ENCODE measurements around the gene DDR2. TPM values are rescaled to one million over a fixed set of nuclear protein-coding genes. Genes with fewer than 3 reads are reported as not detected.
A peak's percentile ranks its signal among the peaks of the same experiment; 100 is the strongest.
"Not testable (repeated sequence)": the region's sequence is repeated elsewhere in the genome, so short reads cannot be mapped to it uniquely, and the experiment has no call there.

DDR2 gene
- total RNA-seq, 1 donor from 2014 or later, result 2.9 TPM

DNA sequence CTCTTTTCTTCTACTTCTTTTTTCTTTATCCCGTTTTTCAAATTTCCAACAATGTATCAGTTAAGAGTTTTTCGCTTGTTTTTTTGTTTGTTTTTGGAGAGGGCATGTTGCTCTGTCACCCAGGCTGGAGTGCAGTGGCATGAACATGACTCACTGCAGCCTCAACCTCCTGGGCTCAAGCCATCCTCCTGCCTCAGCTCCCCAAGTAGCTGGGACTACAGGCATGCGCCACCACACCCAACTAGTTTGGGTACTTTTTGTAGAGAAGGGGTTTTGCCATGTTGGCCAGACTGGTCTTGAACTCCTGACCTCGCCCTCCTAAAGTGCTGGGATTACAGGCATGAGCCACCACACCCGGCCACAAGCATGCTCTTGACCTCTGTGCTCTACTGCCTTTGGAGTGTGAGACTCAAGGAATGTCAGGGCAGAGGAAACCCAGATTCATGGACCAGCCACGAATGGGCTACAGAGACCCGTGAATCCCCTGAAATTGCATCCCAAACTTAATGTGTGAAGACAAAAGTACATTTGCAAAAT, 93.1 kb downstream of the DDR2 start:
- ATAC-seq, result no peak

DNA sequence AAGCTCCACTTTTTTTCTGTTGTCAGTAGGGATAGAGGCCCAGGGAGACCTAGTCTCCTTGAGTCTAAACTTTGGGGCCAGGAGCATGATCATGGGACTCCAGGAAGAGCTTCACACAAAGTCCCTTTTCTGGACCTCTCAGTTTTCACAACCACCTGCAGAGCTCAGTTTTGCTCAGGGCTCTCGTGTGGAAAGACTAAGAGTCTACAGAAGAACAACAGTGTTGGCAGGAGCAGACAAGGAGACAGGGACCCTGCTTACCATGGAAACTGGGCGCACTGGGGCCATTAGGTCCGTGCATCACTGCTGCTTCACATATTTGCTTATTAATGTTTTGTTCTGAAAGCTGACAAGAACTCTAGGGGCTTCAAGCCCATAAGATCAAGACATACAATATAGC, 94.3 kb downstream of the DDR2 start:
- no peak for ATAC-seq

DNA sequence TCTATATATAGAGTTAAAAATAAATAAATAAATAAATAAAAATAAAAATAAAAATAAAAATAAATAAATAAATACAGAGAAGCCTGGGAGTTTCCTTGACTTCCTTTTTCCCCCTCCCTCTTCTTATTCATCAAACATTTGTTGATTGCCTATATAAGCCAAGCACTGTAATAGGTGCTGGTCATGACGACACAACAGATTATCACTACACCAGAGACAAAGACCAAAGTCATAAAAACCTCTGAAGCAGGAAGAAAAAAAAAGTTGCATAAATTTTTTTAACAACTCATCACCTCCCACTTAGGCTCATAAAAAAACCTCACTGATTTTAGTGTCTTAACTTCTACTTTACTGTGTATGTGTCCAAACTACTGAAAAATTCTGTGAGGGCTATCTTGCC, 95.2 kb downstream of the DDR2 start:
- ATAC-seq, result not testable (repeated sequence)

DNA sequence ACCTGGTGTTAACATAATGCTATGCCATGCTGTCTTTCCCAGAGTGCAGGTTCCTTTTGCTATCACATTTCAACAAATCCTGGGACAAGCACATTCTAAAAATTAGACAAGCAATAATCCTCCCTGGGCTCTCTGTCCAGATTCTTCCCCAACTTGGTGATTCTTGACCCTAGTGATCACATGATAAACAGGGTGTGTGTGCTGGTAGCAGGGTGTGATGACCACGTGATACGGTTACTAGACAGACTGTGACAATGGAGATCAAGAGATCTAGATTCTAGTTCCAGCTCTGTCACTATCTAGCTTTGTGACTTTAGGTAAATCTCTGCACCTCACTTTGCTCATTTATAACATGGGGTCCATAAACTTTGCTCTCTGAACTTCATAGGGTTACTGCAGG, 96.3 kb downstream of the DDR2 start:
- no peak for ATAC-seq

DNA sequence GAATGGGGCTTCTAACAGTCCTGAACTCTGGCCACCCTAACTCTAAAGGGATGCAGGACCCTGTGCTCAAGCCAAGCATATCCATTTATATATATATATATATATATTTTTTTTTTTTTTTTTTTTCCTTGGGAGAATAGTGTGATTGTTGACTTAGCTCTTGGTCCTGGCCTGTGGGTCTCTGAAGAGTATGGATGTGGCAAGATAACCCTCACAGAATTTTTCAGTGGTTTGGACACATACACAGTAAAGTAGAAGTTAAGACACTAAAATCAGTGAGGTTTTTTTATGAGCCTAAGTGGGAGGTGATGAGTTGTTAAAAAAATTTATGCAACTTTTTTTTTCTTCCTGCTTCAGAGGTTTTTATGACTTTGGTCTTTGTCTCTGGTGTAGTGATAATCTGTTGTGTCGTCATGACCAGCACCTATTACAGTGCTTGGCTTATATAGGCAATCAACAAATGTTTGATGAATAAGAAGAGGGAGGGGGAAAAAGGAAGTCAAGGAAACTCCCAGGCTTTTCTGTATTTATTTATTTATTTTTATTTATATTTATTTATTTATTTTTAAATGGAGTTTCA, 97.0 kb downstream of the DDR2 start:
- not testable (repeated sequence) for ATAC-seq

DNA sequence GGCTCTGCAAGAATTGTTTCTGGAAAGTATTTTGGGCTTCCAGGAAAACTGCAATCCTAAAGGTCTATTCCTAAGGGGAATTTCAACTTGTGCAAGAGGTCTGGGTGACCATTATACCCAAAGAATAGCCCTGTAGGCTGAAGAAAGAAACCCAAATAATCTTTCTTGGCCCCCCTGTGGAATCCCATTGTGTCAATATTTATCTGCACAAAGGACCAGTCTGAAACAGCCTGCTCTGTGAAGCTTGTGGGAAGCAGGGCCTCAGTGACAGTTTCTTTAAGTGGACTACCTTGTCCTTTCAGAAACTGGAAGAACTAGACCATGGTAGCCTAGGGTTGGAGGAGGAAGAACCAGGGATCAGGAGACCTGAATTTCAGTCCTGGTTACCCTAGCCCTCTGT, 99.8 kb downstream of the DDR2 start:
- no peak for ATAC-seq

DNA sequence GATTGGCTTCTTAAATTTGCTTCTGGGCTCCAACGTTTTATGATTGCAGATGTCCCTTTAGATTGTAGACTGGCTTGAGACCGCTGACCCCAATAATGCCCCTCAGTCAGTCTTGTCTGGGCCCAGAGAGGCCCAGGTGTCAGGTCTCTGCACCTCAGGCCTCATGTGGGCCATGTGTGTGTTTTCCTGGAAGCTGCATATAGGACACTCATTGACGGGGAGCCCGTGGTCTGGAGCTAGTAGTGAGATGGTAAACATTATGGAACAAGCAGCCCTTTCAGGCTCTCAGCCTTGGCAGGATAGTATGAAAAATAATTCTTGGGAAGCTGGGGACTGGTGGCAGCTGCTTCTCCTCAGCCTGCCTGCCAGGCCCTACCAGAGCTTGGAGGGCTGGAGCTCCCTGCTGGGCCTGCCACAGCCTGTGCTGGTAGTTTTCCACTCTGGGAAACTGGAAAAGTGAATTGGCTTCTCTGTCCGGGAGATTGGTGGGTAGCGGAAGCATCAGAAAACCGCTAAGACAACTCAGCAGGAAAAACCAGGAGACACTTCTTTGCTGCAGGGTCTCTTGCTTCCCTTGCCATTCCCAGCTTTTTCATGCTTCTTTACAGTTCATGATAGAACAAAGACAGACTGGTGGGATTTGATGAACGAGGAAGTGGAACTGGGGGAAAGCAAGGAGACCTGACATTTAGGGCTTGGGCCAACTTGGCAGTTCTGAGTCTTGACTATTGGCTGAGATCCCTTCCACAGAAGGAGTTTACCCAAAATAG, 100.5 kb downstream of the DDR2 start:
- ATAC-seq, result no peak

DNA sequence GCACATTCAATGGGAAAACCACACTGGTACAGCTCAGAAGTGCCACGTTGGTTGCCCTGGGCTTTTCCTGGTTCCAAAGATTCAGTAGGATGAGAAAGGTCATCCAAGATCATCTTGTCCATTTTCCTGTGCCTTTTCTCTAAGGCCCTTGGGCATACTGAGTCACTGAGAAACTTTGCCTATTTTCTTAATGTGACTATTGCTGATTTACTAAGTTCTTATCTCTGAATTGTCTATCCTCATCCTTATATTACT, 101.0 kb downstream of the DDR2 start:
- ATAC-seq, result no peak

DNA sequence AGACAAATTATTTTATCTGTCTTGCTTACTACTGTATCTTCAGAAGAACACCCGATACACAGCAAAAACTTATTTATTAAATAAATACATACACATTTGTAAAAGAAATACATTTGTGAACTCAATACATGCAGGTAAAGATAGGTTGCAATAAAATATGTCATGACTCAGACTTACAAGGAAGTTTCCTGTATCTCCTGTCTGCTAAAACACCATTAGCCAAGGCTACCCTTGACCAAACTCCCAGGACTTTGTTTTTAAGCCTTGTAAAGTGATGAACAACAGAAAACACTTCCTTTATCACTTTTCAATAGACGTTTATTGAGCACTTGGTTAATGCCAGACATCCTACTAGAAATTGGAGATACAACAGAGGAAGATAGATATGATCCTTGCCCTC, 101.8 kb downstream of the DDR2 start:
- ATAC-seq, result peak; percentile 26

DNA sequence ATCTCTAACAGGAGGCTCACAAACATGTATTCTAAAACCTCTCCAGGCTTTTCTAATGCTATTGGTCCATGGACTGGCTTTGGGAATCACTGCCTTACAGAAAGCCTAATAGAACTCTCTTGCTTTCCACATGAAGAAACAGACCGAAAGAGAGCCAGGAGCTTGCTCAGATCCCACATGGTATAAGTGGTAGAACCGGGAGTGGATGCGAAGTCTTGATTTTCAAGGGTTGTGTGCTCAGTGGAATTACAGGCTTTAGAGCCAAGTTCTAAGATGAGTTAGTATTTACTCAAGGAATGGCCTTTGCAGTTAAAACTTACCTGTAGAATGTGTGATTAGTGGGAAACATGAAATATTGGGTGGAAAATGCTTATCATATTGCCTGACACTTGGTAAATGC, 103.9 kb downstream of the DDR2 start:
- no peak for ATAC-seq

DNA sequence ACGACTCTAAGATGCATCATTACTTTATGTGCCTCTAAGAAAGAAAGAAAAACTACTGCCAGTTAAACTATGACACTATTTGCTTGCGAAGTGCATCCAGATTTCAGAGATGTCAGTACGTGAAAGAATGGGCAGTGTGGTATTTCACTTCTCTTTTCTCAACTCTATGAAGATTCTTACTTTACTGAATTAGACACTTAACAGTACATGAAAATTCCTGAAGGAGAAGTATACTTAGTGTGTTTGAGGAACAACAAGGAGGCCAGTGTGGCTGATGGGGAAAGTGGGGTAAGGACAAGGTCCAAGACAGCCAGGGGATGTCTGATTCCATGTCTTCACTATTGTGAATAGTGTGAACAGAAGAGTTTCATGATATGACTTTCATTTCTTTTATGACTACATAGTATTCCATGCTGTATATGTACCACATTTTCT, 104.4 kb downstream of the DDR2 start:
- ATAC-seq, result no peak

DNA sequence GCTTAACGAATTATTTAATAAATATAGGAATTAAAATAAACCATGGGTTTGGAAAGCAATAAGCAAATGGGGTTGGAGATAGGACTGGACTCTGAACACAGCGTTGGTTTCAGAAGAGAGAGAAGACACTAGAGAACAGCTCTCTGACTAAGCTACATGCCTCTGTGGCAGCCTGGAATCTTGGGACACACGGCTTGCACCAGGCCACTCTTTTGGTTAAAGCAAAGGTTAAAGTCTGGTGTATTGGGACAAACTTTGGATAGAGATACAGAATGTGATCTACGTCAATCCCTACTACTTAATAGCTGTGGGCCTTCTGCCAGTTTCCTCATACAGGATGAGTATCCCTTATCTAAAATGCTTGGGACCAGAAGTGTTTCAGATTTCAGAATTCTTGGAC, 108.5 kb downstream of the DDR2 start:
- ATAC-seq, result no peak

DNA sequence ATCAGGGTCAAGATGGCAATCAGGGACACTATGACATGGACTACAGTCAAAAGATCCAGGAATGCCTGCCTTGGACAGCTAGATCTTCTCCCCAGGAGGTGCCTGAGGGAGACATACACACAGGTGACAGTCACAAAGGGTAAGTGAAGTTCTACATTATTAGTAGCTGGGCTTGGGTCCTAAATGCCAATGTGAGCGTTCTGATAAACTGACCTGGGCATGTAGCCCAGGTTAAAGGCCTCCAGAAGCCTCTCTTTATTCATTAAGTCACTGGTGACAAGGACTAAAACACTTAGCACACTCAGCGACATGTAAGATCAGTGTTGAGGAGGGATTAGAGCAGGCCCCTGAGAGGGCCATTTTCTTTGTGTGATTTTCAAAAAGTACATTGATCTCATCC, 109.3 kb downstream of the DDR2 start:
- ATAC-seq, result no peak

DNA sequence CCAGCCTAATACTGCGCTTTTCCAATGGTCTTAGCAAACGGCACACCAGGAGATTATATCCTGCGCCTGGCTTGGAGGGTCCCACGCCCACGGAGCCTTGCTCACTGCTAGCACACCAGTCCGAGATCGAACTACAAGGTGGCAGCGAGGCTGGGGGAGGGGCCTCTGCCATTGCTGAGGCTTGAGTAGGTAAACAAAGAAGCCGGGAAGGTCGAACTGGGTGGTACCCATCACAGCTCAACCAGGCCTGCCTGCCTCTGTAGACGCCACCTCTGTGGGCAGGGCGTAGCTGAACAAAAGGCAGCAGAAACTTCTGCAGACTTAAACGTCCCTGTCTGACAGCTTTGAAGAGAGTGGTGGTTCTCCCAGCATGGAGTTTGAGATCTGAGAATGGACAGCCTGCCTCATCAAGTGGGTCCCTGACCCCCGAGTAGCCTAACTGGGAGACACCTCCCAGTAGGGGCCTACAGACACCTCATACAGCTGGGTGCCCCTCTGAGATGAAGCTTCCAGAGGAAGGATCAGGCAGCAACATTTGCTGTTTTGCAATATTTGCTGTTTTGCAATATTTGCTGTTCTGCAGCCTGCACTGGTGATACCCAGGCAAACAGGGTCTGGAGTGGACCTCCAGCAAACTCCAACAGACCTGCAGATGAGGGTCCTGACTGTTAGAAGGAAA, 114.1 kb downstream of the DDR2 start:
- not testable (repeated sequence) for ATAC-seq

DNA sequence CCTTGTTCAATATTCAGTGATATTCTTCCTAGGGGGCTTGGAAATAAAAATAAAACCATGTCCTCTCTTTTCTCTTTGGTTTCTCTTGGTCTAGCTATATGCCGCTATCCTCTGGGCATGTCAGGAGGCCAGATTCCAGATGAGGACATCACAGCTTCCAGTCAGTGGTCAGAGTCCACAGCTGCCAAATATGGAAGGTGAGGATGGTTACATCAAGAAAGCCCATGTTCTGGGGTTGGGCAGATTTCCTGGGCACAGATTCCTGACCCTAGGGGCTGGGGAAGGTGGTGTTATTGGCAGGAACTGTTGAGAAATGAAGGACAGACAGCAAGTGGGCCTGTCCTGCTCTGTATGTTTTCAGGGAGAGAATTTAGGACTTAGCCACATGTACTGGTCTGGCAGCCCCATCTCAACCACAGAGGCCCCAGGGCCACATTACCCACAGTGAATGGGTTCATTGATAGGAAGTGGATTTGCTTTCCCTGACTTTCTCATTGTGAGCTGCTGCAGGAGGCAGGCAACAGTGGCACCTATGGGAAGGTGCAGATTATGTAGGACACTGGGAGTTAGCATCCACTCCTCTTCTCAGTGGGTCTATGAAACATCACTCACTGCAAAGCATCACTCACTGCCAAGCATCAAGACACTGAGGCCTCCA, 120.9 kb downstream of the DDR2 start:
- no peak for ATAC-seq

DNA sequence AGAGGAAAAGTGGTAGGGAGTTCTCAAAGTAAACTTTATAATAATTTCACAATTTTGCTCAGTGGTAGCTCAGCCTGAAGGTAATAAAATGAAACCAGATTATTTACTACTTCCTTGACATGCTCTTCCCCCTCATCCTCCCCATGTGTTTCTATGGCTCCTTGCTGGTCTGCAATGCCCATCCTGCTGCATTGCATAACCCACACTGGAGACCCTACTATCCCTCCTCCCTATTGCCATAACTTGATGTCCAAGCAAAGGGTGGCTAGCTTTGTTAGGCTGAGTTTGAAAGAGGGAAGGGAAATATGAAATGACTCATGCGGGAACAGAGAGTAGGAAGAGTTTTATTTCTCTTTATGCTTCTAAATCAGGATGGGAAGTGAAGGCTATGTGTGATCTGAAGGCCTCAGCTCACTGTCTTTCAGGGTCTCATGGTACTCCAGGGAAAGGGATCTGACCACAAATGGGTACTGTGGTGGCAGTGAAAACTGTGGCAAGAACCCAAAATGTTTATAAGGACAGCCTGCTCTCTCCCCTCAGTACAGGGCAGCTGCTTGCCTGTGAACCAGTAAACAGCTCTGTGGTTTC, 121.8 kb downstream of the DDR2 start:
- no peak for ATAC-seq

DNA sequence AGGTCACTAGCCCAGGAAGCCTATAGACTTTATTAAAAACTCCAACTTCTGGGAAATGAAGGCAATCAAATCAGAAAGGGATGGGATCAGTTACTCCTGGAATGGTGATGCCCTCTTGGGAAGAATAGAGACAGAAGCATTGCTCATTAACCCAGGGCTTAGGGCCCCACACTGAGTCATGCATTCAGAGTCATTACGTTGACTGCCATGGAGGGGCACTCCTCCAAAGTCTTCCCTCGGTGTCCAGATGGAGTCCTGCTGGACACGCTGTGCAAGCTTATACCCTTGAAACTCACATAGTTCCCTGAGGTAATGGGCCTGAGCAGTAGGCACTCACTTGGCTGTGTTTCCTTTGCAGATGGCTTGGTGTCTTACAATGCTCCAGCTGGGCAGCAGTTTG, 123.0 kb downstream of the DDR2 start:
- no peak for ATAC-seq

DNA sequence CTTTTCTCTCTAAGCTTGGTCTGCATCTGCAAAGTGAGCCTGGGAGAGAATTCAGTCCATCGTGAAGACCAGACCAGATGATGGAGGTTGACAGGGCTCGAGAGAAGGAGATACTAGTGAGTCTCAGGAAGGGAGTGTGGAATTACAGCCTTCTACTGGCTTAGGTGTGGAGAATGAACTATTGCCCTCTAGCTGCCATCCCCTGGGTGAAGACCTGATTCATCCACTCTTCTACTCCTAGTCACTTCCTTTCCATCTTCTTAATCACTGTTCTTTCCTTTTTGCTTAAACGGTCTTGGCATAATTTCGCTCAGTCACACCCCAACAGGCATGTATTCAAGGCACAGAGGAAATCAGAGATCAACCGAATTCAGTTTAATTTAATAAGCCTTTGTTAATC, 124.3 kb downstream of the DDR2 start:
- peak; percentile 71 for ATAC-seq

DNA sequence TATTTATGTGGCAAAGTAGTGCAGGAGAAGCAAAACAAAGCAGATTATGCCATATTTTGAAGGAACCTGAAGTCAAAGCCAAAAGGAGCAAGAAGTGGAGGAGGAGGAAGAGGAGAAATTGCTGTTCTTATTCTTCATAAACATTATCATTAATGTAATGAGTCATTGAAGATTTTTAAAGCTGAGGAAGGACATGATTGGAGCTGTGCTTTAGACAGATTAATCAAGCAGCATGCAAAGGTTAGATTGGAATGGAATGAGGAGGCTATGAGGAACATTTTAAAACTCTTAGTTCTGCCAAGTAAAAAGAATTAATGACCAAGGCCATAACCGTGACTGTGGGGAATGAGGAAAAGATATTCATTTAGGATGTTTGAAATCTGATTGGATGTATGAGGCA, 125.2 kb downstream of the DDR2 start:
- ATAC-seq, result no peak

DNA sequence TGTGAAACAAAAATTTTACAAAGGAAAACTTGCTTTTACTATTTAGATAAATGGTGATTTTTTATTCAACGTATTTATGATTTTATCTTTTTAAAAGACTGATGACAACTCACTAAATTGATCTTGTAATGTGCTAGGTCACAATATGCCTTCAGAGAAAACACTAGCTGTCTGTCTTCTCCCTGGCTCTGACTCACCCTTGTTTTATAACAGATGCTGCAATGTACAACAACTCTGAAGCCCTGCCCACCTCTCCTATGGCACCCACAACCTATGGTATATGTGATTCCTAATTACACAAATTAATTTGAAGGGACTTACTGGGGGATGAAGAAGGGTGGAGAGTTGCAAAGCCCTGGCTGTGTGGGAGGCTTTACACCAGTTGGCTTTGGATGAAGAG, 133.5 kb downstream of the DDR2 start:
- no peak for ATAC-seq

DNA sequence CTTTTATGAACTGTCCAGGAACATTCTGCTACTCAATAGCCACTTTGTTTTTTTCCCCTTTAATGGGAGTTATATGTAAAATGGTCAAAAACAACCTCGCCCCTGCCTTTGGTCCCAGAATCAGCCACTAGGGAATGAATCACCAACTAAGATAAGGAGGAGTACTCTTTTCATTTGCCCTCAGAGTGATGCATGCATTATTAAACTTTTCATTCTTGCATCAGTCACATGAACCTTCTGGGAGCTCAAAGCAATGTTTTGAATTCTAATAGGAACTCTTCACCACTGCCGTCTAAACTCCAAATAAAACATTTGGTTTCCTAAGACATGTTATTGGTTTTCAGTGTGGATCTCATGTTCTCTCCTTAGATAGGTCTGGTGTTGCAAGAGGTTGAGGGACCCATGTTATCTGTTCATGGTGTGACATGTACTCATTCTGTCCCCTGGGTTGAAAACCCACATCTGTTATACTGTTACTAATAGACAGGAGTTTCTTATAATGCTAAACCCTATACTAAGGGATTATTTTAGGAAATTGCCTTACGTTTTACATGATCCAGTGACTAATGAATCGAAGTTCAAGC, 140.4 kb downstream of the DDR2 start:
- no peak for ATAC-seq

DNA sequence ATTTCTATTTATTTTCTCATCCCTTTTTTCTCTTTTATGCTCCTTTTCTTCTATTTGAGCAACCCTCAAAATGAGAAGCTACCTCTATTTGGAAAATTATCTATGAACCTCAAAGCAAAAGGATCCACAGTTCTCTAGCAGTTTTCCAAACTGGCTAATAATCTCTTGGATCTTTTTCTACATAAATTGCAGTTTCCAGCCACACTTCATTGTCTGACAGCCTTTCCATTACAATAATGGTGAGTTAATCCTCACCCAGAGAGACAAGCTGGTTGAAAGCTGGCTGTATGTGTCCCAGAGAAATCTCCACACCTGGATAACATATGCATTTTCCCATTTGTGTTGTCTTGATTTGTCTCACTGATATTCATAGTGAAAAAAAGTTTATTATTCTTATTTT, 141.7 kb downstream of the DDR2 start:
- ATAC-seq, result no peak

DNA sequence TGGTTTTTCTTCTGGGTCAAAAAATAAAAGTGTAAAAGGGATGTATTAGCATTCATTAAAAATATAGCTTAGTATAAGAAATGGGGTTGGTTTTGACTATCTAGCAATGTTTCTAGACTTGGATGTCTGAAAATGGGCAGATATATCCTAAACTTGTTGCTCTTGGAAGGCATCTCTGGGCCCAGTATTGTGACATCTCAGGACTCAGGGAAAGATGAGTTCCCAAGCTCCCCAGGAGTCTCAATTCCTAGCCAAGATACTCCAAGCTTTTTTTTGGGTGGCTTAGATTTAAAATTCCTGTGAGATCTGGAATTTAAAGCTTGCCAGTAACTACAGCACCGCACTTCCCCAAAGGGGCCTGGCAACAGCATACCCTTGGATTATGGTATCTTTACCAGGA, 146.8 kb downstream of the DDR2 start:
- ATAC-seq, result no peak
